Right hindlimb (tissue), 1 donor: ENCODE measurements around the gene KLHL25.

Experiments
- DNase-seq: peaks from one replicate; pipeline ENCODE4 v3.0.0-alpha.2; 2018

Gene KLHL25

DNA sequence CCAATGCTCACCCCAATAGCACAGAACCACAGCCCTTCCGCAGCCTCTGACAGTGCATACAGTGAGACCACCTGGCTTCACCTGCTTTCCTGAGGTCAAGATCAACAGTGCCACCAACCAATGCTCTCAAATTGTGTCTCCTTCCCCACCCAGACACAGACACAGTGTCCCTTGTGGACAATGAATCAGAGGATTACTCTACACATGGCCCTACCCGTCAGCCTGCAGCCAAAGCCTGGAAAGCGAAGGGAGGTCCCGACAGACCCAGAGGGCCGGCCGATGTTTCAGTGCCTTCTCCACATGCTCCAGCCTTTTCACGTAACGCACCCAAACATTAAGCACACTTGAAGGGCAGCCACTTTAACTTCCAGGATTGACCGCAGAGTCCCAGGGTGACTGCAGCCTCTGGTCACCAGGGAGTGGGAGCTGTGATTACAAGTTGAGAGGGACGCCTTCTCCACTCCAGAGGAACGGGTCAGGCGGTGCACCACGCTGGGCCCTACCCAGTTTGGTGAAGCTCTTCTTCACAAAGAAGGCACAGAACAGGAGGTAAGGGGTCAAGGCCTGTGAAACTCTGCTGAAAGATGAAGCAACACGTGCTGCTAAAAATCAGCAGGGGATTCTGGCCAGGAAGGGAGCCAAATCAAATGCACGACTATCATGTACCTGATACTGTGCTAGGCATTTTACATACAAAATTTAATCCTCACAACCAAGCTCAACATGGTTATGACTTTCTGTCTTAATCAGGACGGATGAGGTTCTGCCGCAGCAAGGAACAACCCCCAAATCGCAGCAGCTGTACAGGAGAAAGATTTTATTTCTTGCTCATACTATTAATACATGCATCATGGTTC is 17.2 kb downstream of the KLHL25 start:
- no peak for DNase-seq

DNA sequence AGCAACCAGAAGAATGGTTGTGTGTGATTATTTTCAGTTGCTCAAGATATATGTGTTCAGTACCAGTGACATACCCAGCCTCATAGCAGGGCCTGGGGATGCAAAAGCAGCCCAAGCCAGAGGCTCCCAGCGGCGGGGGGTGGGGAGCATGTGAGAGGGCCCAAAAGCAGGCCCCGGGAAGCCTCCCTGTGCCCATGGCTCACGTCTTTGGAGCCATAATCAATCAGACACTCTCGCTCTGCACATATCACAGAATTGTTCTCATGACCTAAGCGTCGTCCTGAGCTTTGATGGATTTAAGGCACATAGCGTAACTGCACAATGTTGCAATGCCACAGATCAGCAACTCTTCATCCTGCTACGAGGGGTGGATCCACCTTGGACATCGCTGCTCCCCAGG is 20.8 kb downstream of the KLHL25 start:
- DNase-seq = no peak

DNA sequence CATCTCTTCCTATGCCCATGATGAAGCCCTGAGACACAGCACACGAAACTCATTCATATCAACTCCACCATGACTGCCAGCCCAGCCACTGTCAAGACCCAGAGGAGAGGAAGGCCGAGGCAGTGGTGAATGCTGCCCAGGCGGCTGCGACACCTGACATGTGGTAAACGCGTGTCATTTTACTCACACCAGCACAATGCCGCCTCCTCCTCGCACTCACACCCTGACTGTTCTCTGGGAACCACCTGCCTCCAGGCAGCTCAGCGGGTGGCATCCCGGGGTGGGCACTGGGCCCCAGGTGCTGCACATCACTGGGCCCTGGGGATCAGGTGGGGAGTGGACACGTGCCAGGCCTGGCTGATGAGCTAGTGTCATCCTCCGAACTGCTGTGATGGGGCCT is 21.5 kb downstream of the KLHL25 start:
- no peak for DNase-seq

GRCh38 chr15:85772668-85773067 is 22.1 kb downstream of the KLHL25 start:
- DNase-seq = no peak

DNA sequence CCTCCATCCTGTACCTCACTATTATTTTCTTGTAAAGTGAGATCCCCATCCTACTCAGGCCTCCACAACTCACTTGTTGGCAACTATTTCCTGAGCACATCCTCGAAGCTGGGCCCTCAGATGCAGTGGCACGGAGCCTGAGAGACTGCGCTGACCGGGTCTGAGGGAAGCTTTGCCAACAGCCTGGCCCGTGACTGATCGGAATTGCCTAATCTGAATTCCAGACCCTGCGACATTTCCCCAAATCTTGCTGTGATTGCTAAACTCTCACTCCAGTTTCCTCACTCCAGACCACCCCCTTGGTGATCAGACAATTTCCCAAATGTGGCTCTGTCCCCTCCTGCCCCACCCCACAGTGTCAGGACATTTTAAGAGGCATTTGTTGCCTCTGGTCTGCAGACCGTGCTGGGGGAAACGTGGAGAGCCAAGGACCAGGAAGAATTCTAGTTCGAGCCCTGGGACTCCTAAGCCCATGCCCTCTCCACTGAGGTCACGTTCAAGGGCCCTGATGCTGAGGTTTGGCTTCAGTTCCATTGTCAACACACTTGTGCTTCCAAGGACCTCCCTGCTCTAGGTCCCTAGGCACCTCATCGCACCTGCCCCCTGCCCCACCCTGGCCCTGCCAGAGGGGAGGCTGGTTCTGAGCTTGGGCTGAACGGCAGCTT is 22.8 kb downstream of the KLHL25 start:
- DNase-seq = no peak

DNA sequence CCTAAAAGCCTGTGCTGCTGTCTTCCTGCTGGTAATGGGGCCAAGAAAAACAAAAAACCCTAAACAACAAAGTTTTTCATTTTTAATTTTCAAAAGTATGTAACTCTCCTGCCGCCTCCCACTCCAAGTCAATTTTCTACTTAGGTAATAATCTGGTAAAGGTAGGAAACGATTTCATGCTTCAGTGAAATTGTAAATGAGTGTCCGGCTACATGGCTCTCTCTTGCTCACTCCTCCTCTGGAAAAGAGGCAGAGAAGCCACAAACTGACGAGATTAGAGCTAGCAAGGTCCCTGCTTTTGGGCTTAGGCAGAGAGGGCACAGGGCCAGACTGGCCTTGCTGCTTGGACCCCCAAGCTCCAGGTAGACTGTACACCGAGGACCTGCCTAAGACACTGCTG is 23.5 kb downstream of the KLHL25 start:
- DNase-seq = no peak

DNA sequence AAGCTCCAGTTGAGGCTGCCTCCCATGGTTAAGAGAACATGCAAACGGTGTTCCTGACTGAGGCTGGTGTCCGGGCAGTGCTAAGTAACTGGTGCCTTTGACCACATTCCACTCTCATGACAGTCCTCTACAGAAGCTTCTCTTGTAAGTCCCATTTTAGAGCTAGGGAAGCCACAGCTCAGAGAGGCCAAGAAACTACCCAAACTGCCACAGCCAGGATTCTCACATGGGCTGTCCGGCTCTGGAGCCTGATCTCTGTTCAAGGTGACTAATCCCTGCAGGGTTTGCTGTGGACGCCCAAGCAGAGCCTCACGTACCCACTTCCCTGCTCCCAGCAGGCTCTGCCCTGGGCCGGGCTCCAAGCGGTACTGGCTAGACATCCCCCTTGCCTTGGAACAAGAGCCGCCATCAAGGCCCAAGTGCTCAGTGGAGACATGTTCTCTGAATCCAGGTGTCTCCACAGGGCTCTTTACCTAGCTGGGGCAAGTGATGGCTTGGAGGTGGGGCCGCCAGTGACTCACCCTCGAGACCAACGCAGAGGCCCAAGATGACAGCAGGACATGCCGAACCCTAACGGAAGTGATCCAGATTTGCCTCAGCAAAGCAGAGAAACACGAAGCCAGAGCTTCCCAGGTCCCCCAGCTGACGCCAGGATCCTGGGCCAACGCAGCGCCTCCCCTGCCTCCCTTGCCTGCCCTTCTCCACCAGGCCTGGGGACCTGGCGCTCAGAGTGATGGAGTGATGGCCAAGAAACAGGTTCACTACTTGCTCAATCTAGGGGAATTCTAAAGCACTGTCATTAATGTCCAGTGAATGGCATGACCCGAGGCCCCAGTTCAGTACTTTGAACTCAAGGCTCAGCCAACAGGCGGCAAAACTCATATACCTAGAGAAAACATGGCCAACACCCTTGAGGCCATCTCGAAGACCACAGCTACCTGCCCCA is 24.4 kb downstream of the KLHL25 start:
- no peak for DNase-seq

GRCh38 chr15:85769182-85769900 is 25.4 kb downstream of the KLHL25 start:
- DNase-seq = no peak

DNA sequence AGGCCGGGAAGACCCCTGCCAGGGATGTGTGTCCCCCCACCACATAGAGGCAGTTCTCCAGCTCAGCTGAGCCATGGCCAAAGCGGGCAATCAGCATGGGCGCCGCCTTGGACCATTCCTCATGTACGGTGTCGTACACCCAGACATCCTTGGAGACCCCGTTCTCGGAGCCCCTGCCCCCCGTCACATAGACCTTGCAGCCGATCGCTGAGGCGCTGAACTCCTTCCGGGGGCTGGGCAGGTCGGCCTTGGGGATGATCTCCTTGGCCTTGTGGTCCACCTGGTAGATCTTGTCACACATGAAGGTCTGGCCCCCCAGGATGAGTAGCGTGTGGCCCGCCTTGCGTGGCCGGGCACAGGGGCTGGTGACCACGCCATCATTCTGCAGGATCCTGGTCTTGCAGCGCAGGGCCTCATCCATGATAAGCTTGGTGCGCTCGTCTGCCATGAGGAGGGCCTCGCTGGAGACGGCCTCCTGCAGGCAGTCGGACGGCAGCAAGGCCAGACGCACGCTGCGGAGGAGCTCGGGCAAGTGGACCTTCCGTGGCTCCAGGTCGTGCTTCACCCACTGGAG is 26.0 kb downstream of the KLHL25 start:
- DNase-seq = no peak

- no peak for DNase-seq
These were observed 26.8 kb downstream of the KLHL25 start for GRCh38 chr15:85767785-85768529.

DNA sequence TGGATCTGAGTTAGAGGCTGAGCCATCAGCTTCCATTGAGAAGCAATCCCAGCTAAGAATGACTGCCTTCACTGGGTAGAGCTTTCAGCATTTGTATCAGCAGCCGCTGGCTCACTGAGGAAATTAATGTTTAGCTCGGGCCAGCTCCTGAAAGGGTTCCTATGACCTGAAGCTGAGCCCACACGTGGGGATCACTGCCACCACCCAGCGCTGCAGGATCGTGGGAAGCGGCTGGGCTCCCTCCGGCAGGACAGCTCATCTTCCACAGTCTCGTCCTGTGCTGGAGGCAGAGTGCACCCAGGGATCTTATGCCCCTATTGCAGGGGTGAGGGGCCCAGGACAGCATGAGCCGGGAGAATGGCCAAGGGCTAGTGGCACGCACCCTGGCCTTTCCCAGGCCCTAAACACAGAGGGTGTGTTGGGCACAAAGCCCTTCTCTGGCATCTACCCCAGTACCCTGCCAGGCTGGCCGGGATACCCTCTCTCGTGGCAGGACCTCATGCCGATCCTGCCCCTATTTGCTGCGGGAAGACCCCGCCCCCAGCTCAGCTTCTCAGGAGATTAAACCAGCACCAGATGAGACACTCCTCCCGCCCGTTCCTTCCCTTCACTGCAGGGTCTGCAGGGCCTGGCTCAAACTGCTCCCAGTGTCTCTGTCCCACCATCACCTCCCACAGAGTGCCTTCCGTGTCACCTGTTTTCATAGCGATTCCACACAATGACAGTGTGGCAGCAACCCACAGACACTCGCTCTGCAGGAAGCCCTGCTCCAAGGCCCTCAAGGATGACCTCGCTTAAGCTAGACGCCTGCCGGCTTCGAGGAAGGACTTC is 28.5 kb downstream of the KLHL25 start:
- no peak for DNase-seq

GRCh38 chr15:85764649-85765277 is 30.0 kb downstream of the KLHL25 start:
- DNase-seq = no peak

DNA sequence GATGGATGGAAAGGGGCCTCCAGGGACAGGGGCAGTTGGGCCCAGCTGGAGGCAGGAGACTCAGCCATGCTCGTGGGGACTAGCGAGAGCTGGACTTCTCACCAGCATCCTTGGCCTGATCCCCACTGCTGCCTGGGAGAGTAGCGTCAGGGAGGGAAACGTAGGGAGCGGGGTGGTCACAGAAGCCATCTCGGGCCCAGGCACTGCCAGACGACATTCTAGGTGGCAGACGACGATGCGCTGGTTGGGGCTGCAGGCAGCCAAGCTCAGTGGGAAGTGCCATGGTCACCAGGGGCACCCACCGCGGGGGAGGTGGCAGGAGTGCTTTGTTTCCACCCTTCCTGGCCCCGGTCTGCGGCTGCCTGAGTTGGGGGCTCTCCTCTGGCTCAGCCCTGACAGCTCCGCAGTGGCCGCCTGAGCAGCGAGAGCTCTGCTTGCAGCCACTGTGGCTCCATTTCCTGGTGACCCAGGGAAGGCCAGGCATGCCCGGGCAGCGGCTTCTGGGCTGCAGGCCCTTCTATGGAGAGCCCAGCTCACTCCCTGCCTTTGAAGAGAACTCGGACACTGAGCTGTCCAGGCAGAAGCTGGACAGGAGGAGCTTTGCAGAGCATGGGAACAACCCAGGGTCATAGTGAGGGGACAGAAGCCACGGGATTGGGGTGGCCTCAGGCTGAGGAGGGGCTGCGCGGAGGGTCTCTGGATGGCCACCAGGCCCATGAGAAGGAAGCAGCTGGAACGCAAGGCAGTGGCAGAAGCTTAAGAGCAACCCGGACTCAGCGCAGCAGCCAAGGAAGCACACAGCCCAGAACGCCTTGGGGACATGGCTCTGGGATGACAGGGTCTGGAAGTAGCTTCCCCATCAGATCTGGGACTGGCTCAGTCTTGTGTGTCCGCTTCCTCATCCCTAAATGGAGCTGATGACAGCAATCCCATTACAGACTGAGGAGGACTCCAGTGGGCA is 30.8 kb downstream of the KLHL25 start:
- DNase-seq = no peak

GRCh38 chr15:85763157-85763556 is 31.6 kb downstream of the KLHL25 start:
- no peak for DNase-seq

DNA sequence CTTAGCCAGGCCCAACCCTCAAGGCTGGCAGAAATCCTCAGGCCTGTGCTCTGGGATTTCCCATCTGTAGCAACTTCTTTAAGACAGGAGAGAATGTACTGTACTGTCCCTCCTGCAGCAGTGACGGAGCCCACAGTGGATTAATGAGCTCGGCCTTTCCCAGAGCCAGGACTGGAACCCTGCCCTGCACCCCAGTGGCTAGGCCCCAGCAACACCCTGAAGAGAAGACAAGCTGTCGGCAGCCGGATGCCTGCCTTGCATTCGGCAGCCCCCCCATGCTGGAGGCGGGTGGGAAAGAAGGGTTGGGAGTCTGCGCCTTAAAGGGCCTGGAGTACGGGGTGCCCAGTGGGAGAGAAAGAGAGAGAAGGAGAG is 32.0 kb downstream of the KLHL25 start:
- DNase-seq = no peak

DNA sequence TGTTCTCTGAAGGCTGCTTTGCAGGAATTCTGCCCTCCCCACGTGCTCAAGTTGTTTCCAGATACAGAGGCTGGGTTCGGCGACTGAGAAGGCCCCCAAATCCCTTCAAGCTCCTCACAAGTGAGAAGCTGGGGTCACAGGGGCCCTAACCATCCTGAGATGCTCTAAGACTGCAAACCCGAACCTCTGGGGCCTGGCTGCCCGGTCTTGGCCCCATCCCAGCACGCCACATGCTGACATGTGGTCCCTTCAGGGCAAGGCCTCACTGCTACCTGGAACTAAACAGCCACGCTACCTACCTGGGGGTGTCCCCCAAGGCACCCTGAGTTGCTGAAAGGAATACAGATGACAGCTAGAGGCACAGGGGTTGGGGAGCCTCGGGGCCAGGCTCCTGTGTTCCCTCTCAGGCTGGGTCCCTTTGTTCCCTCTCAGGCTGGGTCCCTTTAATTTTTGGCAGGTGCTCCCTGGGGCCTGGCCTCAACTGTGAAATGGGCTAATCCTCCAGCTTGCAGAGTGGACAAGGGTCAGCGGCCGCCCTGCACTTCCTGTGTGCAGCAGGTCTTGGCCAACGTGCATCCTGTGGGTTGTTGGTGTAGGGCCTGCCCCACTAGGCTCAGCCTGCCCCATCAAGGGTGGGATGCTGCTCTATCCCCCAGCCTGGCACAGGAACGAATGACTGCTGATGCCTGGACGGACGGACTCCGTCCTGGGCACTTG is 32.5 kb downstream of the KLHL25 start:
- no peak for DNase-seq

- no peak for DNase-seq
These were observed 33.1 kb downstream of the KLHL25 start for GRCh38 chr15:85761635-85762034.
